HG03565 (cell line): ENCODE measurements around the gene GTF3C5.
"Not testable (repeated sequence)": the region's sequence is repeated elsewhere in the genome, so short reads cannot be mapped to it uniquely, and the experiment has no call there.

Source experiments
- ATAC-seq: cut with Tn5 transposase; IDR thresholded peaks from one replicate; pipeline ENCODE4 v1.9.1; 2021; ENCODE audit warnings: mild to moderate bottlenecking, moderate library complexity; ENCODE audit not compliant: unreplicated experiment

The GTF3C5 gene

DNA sequence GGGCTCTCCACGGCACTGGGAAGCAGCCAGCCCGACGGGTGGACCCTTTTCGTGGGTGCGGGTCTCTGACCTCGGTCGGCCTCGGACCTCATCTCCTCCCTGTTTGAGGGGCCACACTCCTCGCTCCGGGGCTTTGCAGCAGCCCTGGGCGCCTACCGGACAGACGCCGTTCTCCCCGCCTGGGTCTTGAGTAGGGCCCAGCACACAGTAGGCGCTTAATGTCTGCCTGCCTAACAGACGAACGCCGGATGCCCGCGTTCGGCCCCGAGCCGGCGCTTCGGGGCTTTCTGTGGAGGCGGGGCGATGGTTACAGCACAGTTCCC lies 842 bp upstream of the GTF3C5 start:
- ATAC-seq: no peak

DNA sequence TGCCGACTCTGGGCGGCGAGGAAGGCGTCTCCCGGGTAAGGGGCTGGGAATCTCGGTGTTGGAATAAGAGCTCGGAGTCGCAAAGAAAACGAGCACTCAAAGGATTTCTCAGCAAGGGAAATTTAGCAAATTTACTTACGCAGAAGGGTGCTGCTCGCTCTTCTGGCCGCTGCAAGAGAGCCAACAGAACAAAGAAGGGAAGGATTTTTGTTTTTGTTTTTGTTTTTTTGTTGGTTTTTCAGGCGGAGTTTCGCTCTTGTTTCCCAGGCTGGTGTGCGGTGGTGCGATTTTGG lies 279 bp downstream of the GTF3C5 start:
- no peak for ATAC-seq

DNA sequence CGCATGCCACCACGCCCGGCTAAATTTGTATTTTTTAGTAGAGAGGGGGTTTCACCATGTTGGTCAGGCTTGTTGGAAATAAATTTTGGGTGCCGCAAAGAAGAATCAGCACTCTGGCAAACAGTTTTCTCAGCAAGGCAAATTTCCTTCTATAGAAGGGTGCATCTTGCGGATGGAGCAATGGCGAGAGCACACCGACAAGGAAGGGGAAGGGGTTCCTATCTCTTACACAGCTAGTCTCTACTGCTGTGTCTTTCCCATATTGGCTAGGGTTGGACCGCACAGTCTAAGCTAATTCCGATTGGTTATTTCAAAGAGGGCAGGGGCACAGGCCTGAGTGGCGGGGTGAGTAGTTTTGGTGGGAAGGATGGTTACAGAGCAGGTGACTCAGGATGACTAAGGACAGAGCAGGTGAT lies 707 bp downstream of the GTF3C5 start:
- ATAC-seq: no peak

DNA sequence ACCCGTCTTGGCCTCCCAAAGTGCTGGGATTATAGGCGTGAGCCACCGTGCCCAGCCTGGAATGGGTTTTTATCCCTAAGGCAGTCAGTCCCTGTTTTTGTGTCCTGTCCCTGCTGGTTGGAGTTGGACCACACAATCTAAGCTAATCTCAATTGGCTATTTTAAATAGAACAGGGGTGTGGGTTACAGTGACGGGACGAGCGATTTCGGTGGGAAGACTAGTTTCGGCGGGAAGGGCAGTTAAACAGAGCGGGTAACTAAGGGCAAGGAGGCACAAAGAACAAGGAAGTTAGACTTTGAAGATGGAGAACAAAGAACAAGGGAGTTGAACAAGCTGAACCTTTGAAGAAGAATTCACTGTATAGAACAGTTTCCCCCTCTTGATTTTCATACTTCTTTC lies 1.4 kb downstream of the GTF3C5 start:
- no peak for ATAC-seq

DNA sequence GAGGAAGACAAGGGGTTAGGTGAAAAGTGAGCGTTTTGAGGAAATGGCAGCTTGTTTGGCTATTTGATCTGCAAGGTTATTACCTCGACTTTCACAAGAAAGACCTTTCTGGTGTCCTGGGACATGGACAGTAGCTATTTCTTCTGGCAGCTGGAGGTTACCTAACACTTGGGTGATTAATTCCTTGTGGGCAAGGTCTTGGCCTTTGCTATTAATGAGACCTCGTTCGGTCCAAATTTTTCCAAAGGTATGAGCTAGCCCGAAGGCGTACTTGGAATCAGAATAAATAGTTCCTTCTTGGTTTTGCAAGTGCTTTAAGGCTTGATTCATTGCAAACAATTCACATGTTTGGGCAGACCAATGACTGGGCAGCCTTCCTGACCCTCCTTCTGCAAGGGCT lies 4.9 kb downstream of the GTF3C5 start:
- ATAC-seq: no peak

DNA sequence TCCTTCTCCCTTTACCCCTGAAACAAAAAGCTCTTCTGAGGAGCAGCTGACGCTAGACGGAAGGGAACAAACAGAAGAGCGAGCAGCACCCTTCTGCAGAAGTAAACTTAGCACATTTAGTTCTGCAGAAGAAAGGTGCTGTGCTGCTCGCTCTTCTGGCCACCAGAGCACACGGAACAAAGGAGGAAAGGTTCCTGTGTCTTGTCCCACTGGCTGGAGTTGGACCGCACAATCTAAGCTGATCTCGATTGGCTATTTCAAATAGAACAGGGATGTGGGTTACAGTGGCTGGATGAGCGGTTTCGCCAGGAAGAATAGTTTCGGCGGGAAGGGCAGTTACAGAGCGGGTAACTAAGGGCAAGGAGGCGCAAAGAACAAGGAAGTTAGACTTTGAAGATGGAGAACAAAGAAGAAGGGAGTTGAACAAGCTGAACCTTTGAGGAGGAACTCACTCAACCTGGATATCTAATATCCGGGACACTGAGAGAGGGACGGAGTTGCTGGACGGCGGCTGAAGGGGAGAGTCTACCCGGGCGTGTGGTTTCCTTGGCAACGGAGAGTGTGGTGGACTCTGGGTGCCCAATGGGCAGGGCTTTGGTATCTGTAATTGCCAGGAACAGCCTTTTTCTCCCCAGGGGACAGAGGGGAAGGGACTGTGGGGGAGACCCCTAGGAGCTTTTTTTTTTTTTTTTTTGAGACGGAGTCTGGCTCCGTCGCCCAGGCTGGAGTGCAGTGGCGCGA lies 7.1 kb downstream of the GTF3C5 start:
- ATAC-seq: no peak

DNA sequence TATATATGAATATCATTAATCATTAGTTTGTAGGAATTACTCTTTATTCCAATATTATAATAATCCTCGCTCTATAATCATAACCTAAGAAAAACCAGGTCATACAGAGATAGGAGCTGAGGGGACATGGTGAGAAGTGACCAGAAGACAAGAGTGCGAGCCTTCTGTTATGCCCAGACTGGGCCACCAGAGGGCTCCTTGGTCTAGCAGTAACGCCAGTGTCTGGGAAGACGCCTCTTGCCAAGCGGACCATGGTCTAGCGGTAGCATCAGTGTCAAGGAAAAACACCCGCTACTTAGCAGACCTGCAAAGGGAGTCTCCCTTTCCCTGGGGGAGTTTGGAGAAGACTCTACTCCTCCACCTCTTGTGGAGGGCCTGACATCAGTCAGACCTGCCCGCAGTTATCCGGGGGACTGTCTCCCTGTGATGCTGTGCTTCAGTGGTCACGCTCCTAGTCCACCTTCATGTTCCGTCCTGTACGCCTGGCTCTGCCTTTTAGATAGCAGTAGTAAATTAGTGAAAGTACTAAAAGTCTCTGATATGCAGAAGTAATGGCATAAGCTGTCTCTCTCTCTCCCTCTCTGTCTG lies 10.2 kb downstream of the GTF3C5 start:
- ATAC-seq: not testable (repeated sequence)

DNA sequence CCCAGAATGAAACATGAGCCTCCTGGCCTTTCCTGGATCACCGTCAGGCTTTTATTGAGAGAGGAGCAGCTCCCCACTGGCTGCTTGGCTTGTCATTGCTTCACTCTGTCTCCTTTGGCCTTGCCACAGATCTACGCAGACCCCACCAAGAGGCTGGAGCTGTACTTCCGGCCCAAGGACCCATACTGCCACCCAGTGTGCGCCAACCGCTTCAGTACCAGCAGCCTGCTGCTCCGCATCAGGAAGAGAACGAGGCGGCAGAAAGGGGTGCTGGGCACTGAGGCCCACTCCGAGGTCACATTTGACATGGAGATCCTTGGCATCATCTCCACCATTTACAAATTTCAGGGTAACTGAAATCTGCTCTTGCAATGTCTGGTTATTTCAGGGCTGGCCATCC lies 11.2 kb downstream of the GTF3C5 start:
- no peak for ATAC-seq

DNA sequence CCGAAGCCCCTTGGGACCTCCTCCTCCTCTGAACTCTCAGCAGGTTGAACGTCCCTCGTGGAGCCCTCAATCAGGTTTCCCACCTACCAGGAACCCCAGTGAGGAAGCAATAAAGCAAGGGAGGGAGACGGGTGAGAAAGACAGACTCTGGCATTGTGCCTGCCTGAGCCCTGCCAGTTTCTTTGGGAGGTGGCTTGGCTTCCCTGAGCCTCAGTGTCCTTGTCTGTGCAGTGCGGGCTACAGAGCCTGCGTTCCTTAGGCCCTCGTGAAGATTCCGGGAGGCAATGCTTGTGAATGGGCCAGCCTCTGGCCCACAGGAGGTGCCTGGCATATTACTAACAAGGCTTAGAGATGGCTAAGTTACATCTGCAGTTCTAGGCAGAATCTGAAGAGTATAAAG lies 11.9 kb downstream of the GTF3C5 start:
- no peak for ATAC-seq

DNA sequence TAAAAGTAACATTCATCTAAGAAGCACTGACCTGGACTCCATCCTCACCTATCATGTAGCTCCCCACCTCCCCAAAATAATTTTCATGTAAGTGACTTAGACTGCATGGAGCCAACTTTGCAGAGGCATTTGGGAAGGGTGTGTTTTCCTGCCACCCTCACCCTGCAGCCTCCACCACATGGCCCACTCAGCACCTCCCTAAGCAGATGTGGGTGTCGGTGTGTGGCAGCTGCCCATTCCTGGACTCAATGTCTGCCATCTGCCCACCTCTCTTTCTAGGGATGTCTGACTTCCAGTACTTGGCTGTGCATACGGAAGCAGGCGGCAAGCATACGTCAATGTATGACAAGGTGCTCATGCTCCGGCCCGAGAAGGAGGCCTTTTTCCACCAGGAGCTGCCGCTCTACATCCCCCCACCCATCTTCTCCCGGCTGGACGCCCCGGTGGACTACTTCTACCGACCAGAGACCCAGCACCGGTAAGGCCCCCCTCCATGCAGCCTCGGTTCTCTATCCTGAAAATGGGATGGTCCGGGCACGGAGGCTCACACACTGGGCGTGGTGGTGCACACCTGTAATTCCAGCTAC lies 12.7 kb downstream of the GTF3C5 start:
- ATAC-seq: no peak

DNA sequence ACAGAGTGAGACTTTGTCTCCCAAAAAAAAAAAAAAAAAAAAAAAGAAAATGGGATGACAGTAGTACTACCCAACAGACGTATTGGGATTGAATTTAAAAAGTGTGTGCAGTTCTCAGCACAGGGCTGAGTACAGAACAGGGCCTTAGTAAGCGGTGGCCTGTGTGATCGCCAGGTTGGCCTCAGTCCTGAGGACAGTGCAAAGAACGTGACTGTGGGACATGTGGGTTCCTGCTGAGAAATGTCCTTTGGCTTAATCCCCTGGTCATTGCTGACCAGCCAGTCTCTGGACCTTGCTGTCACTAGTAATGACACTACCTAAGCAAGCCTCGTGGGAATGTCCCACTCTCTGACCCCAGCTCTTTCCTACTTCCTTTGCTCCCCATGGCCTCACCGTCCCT lies 13.3 kb downstream of the GTF3C5 start:
- ATAC-seq: no peak

DNA sequence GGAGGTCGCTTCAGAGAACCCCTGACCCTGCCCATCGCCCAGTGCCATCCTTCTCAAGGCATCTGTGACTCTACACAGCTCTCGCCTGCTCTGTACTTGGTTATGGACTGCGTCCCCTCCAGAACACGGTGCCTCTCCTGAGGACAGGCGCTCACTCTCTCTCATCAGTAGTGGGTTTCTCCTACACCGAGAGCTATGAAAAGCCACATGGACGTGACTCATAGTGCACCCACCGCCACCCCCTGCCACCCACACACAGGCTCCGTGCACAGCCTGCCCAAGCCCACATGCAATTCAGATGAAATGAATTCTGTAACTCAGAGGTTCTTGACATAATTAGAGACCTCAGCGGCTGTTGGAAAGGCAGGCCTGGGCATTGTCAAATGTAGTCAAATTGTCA lies 13.9 kb downstream of the GTF3C5 start:
- ATAC-seq: no peak

DNA sequence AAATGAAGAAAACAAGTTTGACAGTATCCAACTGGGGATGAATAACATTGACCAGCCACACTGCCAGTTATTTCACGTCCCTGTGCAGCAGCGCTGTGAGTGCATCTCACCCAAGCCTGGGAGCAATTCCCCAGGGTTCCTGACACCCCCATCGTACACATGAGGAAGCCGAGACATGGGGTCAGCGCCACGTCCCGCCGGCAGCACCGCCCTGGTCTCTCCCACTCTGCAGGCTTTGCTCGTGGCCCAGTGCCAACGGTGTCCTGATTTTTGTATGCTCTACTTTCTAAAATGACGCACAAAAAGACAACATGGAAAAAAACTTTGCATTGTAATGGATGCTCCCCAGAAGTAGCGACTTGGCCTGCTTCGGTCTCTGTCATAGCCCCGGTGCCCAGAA lies 14.3 kb downstream of the GTF3C5 start:
- ATAC-seq: no peak

DNA sequence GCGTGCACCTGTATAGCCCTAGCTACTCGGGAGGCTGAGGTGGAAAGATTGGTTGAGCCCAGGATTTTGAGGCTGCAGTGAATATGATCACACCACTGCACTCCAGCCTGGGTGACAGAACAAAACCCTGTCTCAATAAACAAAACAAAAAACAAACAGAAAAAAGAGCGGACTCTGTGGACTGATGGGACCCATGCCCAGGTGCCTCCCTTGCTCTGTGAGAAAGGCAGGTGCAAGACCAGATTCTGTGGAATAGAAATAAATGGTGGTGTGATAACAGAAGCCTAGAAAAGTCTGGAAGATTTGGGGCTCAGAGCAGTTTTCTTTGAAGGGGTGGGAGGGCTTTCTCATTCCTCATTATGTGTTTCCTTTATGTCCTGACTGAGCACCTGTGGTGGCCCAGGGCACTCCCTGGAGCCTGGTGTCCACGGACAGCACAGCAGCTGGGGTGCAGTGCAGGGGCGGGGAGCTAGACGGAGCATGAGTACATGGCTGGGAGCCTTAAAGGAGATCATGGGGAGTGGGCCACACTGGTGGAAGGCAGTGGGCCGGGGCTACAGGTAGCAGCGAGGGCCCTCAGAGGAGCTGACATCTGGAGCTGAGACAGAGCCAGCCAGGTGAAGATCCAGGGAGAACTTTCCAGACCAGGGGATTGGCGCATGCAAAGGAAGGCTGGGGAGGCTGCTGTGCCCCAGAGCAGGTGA lies 15.6 kb downstream of the GTF3C5 start:
- no peak for ATAC-seq

DNA sequence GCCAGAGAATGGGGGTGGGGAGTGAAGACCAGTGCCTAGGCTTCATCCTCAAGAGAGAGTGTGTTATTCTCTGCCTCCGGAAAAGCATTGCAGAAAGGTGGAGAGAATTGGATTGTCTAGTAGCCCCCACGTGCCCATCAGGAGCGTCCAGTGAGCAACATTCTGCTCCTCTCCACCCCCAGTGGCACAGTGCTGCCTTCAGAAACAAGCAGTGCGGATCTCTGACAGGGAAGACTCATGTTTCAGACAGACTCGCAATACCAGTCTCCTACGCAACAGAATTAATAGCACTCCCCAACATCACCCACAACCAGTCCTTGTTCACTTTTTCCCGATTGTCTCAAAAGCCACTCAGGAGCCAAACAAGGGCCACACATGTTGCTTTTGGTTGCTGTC lies 16.1 kb downstream of the GTF3C5 start:
- ATAC-seq: no peak

DNA sequence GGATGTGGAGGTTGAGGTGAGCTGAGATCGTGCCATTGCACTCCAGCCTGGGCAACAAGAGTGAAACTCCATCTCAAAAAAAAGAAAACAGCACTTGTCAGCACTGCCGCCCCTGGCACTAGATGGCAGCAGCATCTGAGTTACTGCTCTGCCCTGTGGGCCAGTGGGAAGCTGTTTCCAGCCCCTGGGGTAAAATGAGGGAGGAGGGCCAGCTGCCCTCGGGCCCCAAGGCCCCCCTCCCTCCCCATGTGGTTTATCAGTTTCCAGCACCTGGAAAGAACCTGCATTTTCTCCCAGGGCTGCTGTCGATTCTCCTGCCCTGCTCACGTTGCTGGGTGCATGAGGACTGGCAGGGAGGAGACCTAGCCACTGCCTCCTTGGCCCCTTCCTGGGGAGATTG lies 17.8 kb downstream of the GTF3C5 start:
- ATAC-seq: no peak

DNA sequence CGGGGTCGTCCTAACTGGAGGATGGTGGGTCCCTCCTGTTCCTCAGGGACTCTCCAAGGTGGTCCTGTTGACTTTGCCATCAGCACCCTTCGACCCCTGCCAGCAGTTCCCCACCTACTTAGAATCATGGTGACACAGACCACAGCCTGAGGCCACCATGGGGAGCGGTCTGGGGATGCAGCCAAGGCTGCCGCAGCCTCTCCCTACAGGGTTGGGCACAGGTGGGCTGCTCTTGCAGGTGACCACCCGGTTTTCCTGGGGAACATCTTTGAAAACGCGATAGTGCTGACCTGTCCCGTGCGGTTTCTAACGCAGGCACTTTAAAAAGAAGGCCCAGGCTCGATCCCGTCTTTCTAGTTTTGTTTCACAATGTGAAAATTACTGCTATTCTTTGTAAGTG lies 18.2 kb downstream of the GTF3C5 start:
- no peak for ATAC-seq

DNA sequence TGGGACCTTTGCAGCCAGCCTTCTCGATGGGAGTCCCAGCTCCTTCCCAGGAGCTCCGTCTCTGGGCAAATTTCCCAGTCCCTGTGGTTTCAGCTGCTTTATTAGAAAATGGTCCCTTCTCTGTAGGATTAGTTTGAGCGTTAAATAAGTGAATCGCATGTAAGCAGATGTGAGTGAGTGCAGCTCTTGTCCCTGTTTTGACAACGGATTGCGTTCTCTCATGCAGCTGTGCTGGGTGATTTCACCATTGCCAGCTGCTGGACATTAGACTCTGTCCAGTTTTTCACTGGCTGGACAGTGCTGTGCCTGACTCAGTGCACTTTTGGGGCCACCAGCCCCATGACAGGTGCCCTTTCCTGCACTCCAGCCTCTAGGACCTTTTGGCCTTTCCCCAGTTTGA lies 19.3 kb downstream of the GTF3C5 start:
- no peak for ATAC-seq

DNA sequence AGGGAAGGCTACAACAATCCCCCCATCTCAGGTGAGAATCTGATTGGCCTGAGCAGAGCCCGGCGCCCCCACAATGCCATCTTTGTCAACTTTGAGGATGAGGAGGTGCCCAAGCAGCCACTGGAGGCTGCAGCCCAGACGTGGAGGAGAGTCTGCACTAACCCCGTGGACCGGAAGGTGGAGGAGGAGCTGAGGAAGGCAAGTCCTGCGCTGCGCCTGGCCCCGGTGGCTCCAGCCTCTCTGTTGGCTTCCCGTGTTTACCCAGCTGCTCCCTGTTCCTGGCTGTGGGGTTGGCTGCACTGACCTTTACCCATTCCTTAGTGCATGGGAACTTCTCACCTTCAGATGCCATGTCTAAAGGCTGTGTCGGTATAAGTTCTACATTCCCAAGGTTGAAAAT lies 20.0 kb downstream of the GTF3C5 start:
- no peak for ATAC-seq

DNA sequence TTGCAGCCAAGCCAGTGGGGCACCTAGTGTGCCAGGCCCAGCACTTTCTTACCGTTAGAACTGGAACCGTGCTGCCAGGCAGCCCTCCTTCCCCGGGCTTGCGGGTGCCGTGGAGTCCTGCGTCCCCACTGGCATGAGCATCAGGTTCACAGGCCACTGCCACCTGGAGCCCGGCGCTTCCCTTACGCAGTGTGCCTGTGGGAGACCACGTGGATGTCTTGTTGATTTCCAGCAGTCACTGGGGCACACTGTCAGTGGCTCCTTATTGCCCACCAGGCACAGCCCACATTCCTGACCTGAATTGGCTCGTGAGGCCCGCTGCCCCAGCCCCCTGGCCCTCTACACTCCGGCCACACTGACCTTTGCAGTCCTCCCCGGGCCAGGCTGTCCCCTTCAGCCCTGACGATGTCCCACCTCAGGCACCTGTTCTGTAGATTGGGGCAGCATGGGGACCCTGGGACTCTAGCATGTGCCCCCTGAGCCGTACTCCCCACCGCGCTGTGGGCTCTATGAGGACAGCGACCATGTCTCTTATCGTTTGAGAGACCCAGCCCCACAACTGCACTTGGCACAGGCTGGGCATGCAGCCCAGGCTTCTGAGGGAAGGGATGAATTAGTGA lies 20.6 kb downstream of the GTF3C5 start:
- ATAC-seq: no peak

DNA sequence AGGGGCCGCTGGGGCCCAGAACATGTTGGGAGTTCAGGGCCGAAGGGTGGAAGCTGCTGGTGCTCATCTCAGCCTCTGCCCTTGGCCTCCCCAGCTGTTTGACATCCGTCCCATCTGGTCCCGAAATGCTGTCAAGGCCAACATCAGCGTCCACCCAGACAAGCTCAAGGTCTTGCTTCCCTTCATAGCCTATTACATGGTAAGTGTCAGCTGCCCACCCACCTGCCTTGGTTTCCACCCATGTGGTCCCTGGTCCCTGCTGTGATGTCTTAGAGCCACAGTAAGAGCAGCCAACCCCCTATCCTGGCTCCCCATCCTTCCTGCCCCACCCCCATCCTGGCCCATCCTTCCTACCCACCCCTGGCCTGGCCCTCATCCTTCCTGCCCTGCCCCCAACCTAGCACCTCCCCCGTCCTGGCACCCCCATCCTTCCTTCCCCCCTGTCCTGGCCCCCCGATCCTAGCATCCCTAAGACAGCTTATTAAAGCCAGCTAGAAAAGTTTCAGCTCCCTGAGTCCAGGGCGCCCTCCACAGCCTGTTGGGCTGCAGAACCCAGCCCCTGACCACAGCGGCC lies 21.3 kb downstream of the GTF3C5 start:
- ATAC-seq: no peak
